ENCODE data around the gene CASKIN2. TPM values are rescaled to one million over a fixed set of nuclear protein-coding genes. Genes with fewer than 3 reads are reported as not detected.

Gene CASKIN2
- total and polyA plus RNA-seq, 7 donors: 8.2 to 33.5 (median 26.3) TPM

DNA sequence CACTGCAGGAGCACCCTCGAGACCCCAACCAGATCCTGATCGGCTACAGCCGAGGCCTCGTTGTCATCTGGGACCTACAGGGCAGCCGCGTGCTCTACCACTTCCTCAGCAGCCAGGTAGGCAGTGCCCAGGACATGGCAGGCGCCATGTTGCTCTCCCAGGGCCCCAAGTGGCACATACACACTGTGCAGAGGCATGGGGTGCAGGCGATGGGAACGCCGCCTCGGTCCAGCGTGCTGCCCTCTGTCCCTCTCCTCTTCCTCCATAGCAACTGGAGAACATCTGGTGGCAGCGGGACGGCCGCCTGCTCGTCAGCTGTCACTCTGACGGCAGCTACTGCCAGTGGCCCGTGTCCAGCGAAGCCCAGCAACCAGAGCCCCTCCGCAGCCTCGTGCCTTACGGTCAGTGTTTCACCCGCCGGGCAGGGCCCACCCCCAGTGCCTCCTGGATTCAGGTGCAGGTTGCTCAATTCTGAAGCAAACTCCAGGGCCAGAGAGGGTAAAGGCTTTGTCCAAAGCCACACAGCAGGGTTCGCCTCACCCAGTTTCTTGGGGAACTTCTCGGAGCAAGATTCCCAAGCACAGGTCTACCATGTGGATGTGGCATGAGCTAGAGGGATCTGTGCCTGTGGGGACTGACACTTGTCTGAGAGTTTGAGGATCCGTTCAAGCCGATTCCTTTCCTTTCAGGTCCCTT is 47.9 kb upstream of the CASKIN2 start:
- H3K4me1 ChIP-seq: no peaks in the 10 kb centered on the region
- DNase-seq: no peak
- no peak for ATAC-seq
- H3K27me3 ChIP-seq (ENCODE audit: insufficient read depth in 3 of 3, low read length in 2 of 3): peaks cover 0 to 1% (median 0%) of the 10 kb centered on the region in 3 donors
- H3K36me3 ChIP-seq (ENCODE audit: insufficient read depth in 1 of 2, low read depth in 1 of 2): no peaks in the 10 kb centered on the region
- WGBS, 3 donors: 68 to 73% (median 69%) methylated on average over 26 to 28 of the region's 28 CpGs
- no peak overlapping the region for H3K4me3 ChIP-seq
- H3K27ac ChIP-seq: no peak overlapping the region
- intact Hi-C loops (cut with DNase I): no loop called here
- H3K9me3 ChIP-seq: no peaks in the 10 kb centered on the region
- TF ChIP-seq, protein P1, sequence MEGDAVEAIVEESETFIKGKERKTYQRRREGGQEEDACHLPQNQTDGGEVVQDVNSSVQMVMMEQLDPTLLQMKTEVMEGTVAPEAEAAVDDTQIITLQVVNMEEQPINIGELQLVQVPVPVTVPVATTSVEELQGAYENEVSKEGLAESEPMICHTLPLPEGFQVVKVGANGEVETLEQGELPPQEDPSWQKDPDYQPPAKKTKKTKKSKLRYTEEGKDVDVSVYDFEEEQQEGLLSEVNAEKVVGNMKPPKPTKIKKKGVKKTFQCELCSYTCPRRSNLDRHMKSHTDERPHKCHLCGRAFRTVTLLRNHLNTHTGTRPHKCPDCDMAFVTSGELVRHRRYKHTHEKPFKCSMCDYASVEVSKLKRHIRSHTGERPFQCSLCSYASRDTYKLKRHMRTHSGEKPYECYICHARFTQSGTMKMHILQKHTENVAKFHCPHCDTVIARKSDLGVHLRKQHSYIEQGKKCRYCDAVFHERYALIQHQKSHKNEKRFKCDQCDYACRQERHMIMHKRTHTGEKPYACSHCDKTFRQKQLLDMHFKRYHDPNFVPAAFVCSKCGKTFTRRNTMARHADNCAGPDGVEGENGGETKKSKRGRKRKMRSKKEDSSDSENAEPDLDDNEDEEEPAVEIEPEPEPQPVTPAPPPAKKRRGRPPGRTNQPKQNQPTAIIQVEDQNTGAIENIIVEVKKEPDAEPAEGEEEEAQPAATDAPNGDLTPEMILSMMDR (IDR thresholded peaks at IDR 0.05): no peak

DNA sequence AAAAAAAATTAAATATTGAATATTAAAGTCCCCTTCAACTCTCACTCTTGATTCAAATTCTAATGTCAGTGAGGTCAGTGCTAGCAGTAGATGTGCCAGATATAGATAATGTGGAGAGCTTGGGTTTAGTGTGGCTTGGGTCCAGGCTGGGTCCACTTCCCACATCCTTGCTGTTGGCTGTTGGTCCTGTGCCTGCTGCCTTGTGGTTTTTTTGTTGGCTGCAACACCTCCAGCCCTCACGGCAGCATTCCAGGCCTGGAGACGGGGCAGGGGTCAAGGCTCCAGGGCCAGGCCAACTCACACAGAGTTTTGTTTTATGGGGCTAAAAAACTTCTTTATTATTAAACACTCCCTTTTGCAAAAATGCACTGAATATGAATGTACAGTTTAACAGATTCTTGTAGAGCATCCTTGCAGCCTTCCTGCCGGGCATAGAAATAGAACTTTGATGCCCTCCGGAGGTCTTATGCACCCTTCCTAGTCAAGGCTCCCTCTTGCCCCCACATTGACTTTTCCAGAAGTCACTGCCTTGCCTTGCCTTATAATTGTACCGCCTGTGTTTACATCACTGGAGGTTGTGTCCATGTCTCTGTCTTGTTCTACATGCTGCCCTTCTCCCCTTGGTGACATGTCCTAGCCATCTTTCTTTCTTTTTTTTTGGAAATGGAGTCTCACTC is 46.7 kb upstream of the CASKIN2 start:
- TF ChIP-seq, protein P1 (IDR thresholded peaks at IDR 0.05): no peak
- Histone ChIP-seq H3K9me3 (no peaks in the 10 kb centered on the region), H3K27me3 (ENCODE audit: insufficient read depth in 3 of 3, low read length in 2 of 3) (peaks cover 0 to 1% (median 0%) of the 10 kb centered on the region in 3 donors), H3K36me3 (ENCODE audit: insufficient read depth in 1 of 2, low read depth in 1 of 2) (no peaks in the 10 kb centered on the region), H3K4me1 (no peaks in the 10 kb centered on the region), H3K4me3 (no peak overlapping the region), H3K27ac (no peak overlapping the region)
- WGBS, 3 donors: 62 to 80% (median 68%) methylated on average over 5 of the region's 5 CpGs
- DNase-seq (no peak), ATAC-seq (no peak)
- intact Hi-C loops (cut with DNase I): no loop called here

DNA sequence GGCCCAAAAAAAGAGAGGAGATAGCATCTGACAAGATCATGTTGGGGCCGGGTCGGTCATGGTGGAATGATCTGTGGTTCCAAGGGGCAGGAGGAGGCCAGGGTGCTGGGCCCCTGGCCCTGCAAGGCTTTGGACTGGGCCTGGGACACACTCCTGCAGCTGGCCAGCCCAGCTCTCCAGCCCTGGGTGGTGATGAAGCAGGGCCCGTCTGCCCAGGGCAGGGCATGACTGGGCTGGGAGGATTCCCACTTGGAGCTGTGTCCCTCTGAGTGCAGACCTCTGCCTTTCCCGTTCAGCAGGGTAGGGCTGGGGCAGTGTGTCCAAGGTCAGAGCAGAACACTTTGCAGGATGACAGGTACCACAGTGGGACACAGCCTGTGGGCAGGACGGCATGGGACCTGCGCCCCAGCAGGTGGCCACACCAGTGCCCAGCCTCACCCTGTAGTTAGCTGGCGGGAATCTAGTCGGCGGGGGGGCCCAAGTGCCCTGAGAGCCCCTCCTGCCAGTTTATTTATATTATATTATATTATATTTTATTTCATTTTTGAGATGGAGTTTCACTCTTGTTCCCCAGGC is 44.7 kb upstream of the CASKIN2 start:
- H3K36me3 ChIP-seq (ENCODE audit: insufficient read depth in 1 of 2, low read depth in 1 of 2): no peaks in the 10 kb centered on the region
- TF ChIP-seq, protein P1 (IDR thresholded peaks at IDR 0.05): no peak
- H3K27ac ChIP-seq: no peak overlapping the region
- no peaks in the 10 kb centered on the region for H3K27me3 ChIP-seq (ENCODE audit: insufficient read depth in 3 of 3, low read length in 2 of 3)
- H3K4me1 ChIP-seq: no peaks in the 10 kb centered on the region
- ATAC-seq: no peak
- H3K4me3 ChIP-seq: no peak overlapping the region
- DNase-seq: no peak
- 73 to 85% (median 84%) methylated on average over 7 to 9 of the region's 9 CpGs for whole genome bisulfite sequencing, 3 donors
- intact Hi-C loops (cut with DNase I): no loop called here
- H3K9me3 ChIP-seq: no peaks in the 10 kb centered on the region

DNA sequence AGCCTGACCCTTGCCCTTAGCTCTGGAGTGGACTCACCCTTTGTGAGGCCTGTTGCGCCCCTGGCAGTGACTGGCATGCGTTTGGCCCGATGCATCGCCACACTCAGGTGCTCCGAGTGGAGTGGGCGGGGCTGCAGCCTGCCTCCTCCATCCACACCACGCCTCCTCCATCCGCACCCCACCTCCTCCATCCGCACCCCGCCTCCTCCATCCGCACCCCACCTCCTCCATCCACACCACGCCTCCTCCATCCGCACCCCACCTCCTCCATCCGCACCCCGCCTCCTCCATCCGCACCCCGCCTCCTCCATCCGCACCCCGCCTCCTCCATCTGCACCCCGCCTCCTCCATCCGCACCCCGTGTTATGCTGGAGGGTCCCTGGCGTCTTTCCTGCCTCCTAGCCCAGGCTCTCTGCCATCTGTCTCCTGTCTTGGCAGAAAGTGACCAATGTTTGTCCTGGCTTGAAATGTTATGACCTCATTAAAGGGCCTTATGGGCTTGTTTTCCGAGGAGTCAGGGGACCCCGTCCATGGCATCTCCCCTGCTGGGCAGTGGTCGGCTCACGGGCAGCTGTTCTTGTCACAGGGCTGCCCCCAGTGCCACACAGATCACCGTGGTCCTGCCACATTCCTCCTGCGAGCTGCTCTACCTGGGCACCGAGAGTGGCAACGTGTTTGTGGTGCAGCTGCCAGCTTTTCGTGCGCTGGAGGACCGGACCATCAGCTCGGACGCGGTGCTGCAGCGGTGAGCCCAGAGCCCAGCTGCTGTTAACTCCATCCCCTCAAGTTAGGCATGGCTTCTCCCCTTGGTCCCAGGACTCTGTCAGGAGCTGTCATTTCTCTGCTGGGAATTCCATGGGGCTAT is 43.6 kb upstream of the CASKIN2 start:
- Histone ChIP-seq H3K9me3 (no peaks in the 10 kb centered on the region), H3K4me3 (no peak overlapping the region), H3K27ac (no peak overlapping the region), H3K36me3 (ENCODE audit: insufficient read depth in 1 of 2, low read depth in 1 of 2) (no peaks in the 10 kb centered on the region), H3K4me1 (no peaks in the 10 kb centered on the region), H3K27me3 (ENCODE audit: insufficient read depth in 3 of 3, low read length in 2 of 3) (no peaks in the 10 kb centered on the region)
- no peak for DNase-seq
- TF ChIP-seq, protein P1 (IDR thresholded peaks at IDR 0.05): no peak
- intact Hi-C loops (cut with DNase I): no loop called here
- ATAC-seq: no peak
- 59 to 72% (median 60%) methylated on average over 26 to 37 of the region's 38 CpGs for WGBS, 3 donors
